DMS53 treated with DMSO at 0.1 percent for 48 hours (cell line): ENCODE results near the gene CEND1.
A peak's percentile ranks its signal among the peaks of the same experiment; 100 is the strongest.

ENCODE experiments used
- DNase-seq: peaks from one replicate; lab custom pipeline; 2025; ENCODE audit not compliant: unreplicated experiment; lab: John Stamatoyannopoulos, UW

The CEND1 gene

GRCh38 chr11:779955-780532 is 9.8 kb downstream of the CEND1 start:
- no peak for DNase-seq

- no peak for DNase-seq
These were observed 10.6 kb downstream of the CEND1 start for GRCh38 chr11:778976-779954.

- peak; percentile 87 for DNase-seq
These were observed 12.3 kb downstream of the CEND1 start, which contains the start of gene GATD1 for GRCh38 chr11:777288-778255. TSS of gene GATD1 (minus strand) at chr11:777487. CDS start at chr11:777462, 25 bp downstream.

- DNase-seq: no peak
These were observed 13.2 kb downstream of the CEND1 start for GRCh38 chr11:776561-777287.

GRCh38 chr11:776263-776560 is 13.7 kb downstream of the CEND1 start:
- DNase-seq: no peak

GRCh38 chr11:774873-775592 is 14.9 kb downstream of the CEND1 start:
- no peak for DNase-seq

GRCh38 chr11:773830-774229 is 16.1 kb downstream of the CEND1 start:
- DNase-seq: no peak

- no peak for DNase-seq
These were observed 16.5 kb downstream of the CEND1 start for GRCh38 chr11:773425-773824.

GRCh38 chr11:772429-773390 is 17.2 kb downstream of the CEND1 start:
- no peak for DNase-seq

- DNase-seq: no peak
These were observed 18.2 kb downstream of the CEND1 start for GRCh38 chr11:771617-772204.

GRCh38 chr11:770642-771616 is 19.0 kb downstream of the CEND1 start:
- DNase-seq: no peak

GRCh38 chr11:769887-770641 is 19.8 kb downstream of the CEND1 start:
- DNase-seq: no peak

GRCh38 chr11:767238-767637 is 22.7 kb downstream of the CEND1 start:
- DNase-seq: no peak

GRCh38 chr11:766936-767210 is 23.0 kb downstream of the CEND1 start:
- DNase-seq: no peak

- no peak for DNase-seq
These were observed 23.6 kb downstream of the CEND1 start for GRCh38 chr11:766106-766935.

GRCh38 chr11:765802-766091 is 24.1 kb downstream of the CEND1 start:
- no peak for DNase-seq
